GM18520 (cell line): ENCODE results near the gene RLN3.

ENCODE experiments used
- ATAC-seq: cut with Tn5 transposase; IDR thresholded peaks from one replicate; pipeline ENCODE4 v1.9.1; 2021; ENCODE audit not compliant: unreplicated experiment

Gene RLN3

GRCh38 chr19:13995017-13995728 is 32.8 kb upstream of the RLN3 start:
- ATAC-seq, result no peak

GRCh38 chr19:13995878-13996765 is 31.8 kb upstream of the RLN3 start:
- no peak for ATAC-seq

- no peak for ATAC-seq
Observed at GRCh38 chr19:13996928-13997630, 30.9 kb upstream of the RLN3 start.

- no peak for ATAC-seq
Observed at GRCh38 chr19:13997631-13997962, 30.4 kb upstream of the RLN3 start.

- ATAC-seq, result no peak
Observed at GRCh38 chr19:13998426-13998825, 29.5 kb upstream of the RLN3 start.

GRCh38 chr19:13999085-13999484 is 28.9 kb upstream of the RLN3 start:
- ATAC-seq, result no peak

GRCh38 chr19:14000691-14001375 is 27.1 kb upstream of the RLN3 start:
- no peak for ATAC-seq

GRCh38 chr19:14002571-14003250 is 25.2 kb upstream of the RLN3 start:
- ATAC-seq, result no peak

GRCh38 chr19:14003251-14004055 is 24.5 kb upstream of the RLN3 start:
- ATAC-seq, result no peak

GRCh38 chr19:14004619-14005348 is 23.2 kb upstream of the RLN3 start:
- ATAC-seq, result no peak

- no peak for ATAC-seq
Observed at GRCh38 chr19:14005349-14006084, 22.4 kb upstream of the RLN3 start.

GRCh38 chr19:14006085-14006765 is 21.7 kb upstream of the RLN3 start, which contains the start of gene RFX1:
Gene RFX1 (minus strand): TSS chr19:14006320. CDS start chr19:13993843, 12,477 bp downstream.
- peak; percentile 75 for ATAC-seq

- peak; percentile 22 for ATAC-seq
Observed at GRCh38 chr19:14006766-14007562, 21.0 kb upstream of the RLN3 start.

- ATAC-seq, result no peak
Observed at GRCh38 chr19:14012378-14012915, 15.5 kb upstream of the RLN3 start.

- peak; percentile 89 for ATAC-seq
Observed at GRCh38 chr19:14015524-14016035, 12.4 kb upstream of the RLN3 start.

- ATAC-seq, result no peak
Observed at GRCh38 chr19:14019100-14019499, 8.8 kb upstream of the RLN3 start.
